ENCODE data around the gene MAPKAPK2. TPM values are rescaled to one million over a fixed set of nuclear protein-coding genes. Genes with fewer than 3 reads are reported as not detected.
"Not testable (repeated sequence)": the region's sequence is repeated elsewhere in the genome, so short reads cannot be mapped to it uniquely, and the experiment has no call there.

Gene MAPKAPK2
- total RNA-seq, 1 donor from 2014 or later, result 63.1 TPM

DNA sequence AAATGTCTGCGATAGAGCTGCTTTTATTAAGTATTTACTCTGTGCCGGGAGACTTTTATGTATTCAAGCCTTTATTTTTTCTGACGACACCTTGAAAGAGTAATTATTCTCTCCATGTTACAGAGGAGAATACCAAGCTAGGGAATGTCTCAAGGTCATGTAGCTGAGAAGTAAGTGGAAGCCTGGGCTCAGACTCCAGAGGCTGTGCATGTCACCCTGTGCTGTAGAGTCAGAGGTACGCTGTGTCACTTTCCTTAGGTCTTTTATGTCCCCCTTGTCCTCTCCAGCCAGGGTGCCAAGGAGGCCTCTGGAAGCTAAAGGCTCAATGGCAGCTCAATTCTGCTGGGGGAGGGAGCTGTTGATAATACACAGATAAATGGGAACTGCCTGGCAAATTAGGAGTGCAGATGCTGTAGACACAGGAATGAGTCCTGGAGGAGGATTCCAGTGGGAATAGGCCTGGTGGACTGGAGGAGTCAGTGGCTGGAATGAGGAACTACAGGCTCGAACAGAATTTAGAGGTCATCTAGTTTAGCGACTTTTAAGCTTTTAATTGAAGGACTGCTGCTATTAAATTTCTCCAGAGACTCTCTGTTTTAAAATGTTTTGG is 76.6 kb downstream of the MAPKAPK2 start:
- DNase-seq (ENCODE audit: extremely low spot score, unreplicated experiment), result no peak
- H3K9me3 Mint-ChIP-seq, result no peaks in the 10 kb centered on the region
- H3K4me1 Mint-ChIP-seq (ENCODE audit: unreplicated experiment), result peaks cover 8% of the 10 kb centered on the region
- no peaks in the 10 kb centered on the region for H3K36me3 Mint-ChIP-seq
- no peak overlapping the region for H3K27ac Mint-ChIP-seq
- H3K4me3 Mint-ChIP-seq, result no peak overlapping the region
- H3K27me3 Mint-ChIP-seq, result peaks cover 4% of the 10 kb centered on the region
- TF ChIP-seq, protein P1, sequence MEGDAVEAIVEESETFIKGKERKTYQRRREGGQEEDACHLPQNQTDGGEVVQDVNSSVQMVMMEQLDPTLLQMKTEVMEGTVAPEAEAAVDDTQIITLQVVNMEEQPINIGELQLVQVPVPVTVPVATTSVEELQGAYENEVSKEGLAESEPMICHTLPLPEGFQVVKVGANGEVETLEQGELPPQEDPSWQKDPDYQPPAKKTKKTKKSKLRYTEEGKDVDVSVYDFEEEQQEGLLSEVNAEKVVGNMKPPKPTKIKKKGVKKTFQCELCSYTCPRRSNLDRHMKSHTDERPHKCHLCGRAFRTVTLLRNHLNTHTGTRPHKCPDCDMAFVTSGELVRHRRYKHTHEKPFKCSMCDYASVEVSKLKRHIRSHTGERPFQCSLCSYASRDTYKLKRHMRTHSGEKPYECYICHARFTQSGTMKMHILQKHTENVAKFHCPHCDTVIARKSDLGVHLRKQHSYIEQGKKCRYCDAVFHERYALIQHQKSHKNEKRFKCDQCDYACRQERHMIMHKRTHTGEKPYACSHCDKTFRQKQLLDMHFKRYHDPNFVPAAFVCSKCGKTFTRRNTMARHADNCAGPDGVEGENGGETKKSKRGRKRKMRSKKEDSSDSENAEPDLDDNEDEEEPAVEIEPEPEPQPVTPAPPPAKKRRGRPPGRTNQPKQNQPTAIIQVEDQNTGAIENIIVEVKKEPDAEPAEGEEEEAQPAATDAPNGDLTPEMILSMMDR (conservative IDR thresholded peaks at IDR 0.05), result peak; percentile 51

DNA sequence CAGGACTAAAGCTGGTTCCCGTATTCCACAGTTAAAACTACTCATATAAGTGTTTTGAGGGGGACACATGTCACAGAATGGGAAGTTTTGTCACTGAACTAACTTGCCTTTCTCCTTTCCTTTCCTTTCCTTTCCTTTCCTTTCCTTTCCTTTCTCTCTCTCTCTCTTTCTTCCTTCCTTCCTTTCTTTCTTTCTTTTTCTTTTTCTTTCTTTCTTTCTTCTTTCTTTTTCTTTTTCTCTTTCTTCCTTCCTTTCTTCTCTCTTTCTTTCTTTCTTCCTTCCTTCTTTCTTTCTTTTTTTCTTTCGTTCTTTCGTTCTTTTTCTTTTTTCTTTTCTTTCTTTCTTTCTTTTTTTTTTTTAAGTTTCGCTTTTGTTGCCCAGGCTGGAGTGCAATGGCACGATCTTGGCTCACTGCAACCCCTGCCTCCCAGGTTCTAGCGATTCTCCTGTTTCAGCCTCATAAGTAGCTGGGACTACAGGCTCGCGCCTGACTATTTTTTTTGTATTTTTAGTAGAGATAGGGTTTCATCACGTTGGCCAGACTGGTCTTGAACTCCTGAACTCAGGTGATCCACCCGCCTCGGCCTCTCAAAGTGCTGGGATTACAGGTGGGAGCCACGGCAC is 78.1 kb downstream of the MAPKAPK2 start:
- DNase-seq (ENCODE audit: extremely low spot score, unreplicated experiment); H3K4me3 Mint-ChIP-seq; H3K9me3 Mint-ChIP-seq; H3K36me3 Mint-ChIP-seq; H3K4me1 Mint-ChIP-seq (ENCODE audit: unreplicated experiment); H3K27me3 Mint-ChIP-seq; H3K27ac Mint-ChIP-seq: not testable (repeated sequence)

DNA sequence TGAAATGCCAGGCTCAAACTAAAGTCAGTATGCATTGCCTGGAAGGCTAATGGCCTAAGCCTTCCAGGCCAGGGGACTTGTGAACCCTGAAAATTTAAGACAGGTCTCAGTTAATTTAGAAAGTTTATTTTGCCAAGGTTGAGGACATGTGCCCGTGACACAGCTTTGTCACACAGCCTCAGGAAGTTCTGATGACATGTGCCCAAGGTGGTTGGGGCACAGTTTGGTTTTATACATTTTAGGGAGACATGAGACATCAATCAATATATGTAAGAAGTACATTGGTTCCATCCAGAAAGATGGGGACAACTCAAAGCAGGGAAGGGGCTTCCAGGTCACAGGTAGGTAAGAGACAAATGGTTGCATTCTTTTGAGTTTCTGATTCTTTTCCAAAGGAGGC is 81.1 kb downstream of the MAPKAPK2 start:
- not testable (repeated sequence) for H3K27ac Mint-ChIP-seq

DNA sequence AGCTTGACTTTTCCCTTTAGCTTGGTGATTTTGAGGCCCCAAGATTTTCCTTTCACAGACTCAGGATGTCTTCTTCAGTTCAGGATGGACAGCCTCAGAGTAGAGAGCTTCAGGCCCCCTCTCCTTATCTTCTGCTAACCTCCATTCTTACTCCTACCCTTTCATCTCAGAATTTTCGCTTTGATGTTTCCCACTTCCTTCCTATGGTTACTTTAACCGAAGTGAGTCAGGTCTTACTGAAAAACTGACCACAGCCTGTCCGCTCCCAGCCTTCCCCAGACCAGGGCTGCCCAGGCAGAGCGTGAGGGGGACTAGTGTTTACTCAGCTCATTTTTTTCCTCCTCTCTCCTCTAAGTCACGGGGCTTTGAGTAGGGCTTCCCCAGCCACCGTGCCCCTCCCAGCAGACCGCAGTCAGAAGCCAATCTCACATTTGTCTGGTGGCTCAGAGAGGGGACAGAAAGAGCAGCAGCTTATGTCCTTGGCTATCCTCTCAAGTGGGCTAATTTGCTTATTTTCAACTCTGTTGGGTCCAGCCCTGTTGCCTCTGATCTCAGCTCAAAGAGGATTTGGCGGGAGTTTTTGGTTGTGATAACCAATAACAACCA is 81.6 kb downstream of the MAPKAPK2 start:
- no peak for DNase-seq (ENCODE audit: extremely low spot score, unreplicated experiment)
- no peak overlapping the region for H3K27ac Mint-ChIP-seq
- peaks cover 11% of the 10 kb centered on the region for H3K4me1 Mint-ChIP-seq (ENCODE audit: unreplicated experiment)
- TF ChIP-seq, protein P1 (conservative IDR thresholded peaks at IDR 0.05), result no peak
- H3K36me3 Mint-ChIP-seq, result no peaks in the 10 kb centered on the region
- no peaks in the 10 kb centered on the region for H3K9me3 Mint-ChIP-seq
- peaks cover 14% of the 10 kb centered on the region for H3K27me3 Mint-ChIP-seq
- H3K4me3 Mint-ChIP-seq, result no peak overlapping the region

More for the DNA sequence above, 81.1 kb downstream of the MAPKAPK2 start:
- H3K27me3 Mint-ChIP-seq; H3K4me1 Mint-ChIP-seq (ENCODE audit: unreplicated experiment); DNase-seq (ENCODE audit: extremely low spot score, unreplicated experiment); H3K36me3 Mint-ChIP-seq; H3K9me3 Mint-ChIP-seq; H3K4me3 Mint-ChIP-seq: not testable (repeated sequence)

DNA sequence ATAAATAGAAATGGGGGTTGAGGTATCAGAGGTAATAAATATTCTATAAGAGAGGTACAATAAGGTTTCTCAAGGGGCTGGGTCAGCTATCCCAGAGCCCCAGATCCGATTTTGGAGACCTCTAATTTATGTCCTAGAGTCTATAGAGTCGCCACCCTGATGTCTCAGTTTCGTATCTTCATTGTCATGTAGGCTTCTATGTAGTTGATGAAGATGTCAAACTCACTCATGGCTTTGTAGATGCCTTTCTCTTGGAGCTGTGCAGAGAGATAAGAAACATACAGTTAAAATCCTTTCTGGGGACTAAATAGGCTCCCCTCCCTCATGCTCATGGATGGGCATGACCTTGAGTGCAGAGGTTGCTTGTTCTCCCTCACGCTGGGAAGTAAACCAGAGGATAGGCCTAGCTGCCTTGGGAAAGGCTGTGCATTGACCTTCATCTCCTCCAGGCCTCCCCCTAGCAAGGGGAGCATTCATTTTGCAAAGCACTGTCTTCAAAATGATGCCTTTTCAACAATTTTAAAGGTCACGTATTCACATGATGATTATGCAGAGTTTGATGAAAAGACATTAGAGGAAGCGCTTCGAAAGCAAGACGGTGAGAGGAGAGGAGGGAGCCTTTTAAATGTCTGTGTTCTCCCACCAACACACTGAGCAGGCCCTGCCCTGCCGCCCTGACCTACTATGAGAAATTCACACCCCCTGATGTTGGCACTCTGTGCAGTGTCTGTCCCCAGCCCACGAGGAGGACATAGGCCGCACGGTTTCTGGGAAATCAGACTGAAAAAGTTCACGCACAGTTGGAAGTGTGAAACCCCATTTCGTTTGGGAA is 84.0 kb downstream of the MAPKAPK2 start:
- H3K27me3 Mint-ChIP-seq, result peaks cover 20% of the 10 kb centered on the region
- no peaks in the 10 kb centered on the region for H3K9me3 Mint-ChIP-seq
- H3K4me1 Mint-ChIP-seq (ENCODE audit: unreplicated experiment), result peaks cover 17% of the 10 kb centered on the region
- TF ChIP-seq, protein P1 (conservative IDR thresholded peaks at IDR 0.05), result no peak
- H3K4me3 Mint-ChIP-seq, result no peak overlapping the region
- H3K36me3 Mint-ChIP-seq, result no peaks in the 10 kb centered on the region
- no peak overlapping the region for H3K27ac Mint-ChIP-seq
- no peak for DNase-seq (ENCODE audit: extremely low spot score, unreplicated experiment)

DNA sequence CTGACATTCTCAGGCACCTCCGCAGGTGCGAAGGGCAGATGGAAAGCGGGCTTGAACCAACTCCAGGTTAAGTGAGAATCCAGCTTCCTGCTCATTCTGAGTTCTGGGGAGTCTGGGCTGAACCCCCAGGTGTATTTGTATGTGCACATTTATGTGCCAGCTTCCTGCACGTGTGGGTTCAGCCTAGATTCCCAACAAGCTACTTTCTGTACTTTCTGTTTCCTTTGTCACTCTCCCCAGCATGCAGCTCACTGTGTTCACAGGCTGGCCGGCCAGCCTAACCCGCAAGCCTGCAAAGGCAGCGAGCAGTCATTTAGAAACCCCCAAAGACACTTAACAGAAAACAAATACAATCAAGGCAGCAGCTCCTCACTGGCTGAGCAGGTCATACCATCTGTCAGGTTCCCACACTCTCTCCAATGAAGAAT is 84.6 kb downstream of the MAPKAPK2 start:
- H3K36me3 Mint-ChIP-seq, result no peaks in the 10 kb centered on the region
- H3K4me1 Mint-ChIP-seq (ENCODE audit: unreplicated experiment), result peaks cover 17% of the 10 kb centered on the region
- TF ChIP-seq, protein P1 (conservative IDR thresholded peaks at IDR 0.05), result no peak
- no peaks in the 10 kb centered on the region for H3K9me3 Mint-ChIP-seq
- no peak for DNase-seq (ENCODE audit: extremely low spot score, unreplicated experiment)
- H3K27ac Mint-ChIP-seq, result no peak overlapping the region
- H3K27me3 Mint-ChIP-seq, result peaks cover 20% of the 10 kb centered on the region
- no peak overlapping the region for H3K4me3 Mint-ChIP-seq

All from type B pancreatic cell (in vitro differentiated cells).